Adrenal gland (tissue), 12 donors: Measurements from ENCODE around the gene MTUS2. TPM values are rescaled to one million over a fixed set of nuclear protein-coding genes. Genes with fewer than 3 reads are reported as not detected.

Experiments used
- DNase-seq, 7 donors: peaks; one replicate each; pipeline ENCODE4 v3.0.0-alpha.2; 2019 to 2020
- H3K27ac ChIP-seq, 5 donors: fragments of 200-600 bp; sonication (generic) in 4 of 5; 1 replicate in 3 of 5; 2 replicates in 2 of 5; pipeline versions ENCODE4 v1.5.1 to v1.8.0; 2016 to 2020; ENCODE audit warnings: mild to moderate bottlenecking in 1 of 5
- H3K27me3 ChIP-seq: fragments of 200-600 bp; 2 replicates; pipeline ENCODE4 v1.8.0; 2021
- H3K36me3 ChIP-seq, 2 donors: fragments of 200-600 bp; replicated peaks in 1 of 2; 1 replicate in 1 of 2; 2 replicates in 1 of 2; pipeline versions ENCODE4 v1.5.1 to v1.8.0; 2018 to 2022
- H3K4me1 ChIP-seq, 2 donors: fragments of 200-600 bp; replicated peaks in 1 of 2; 1 replicate in 1 of 2; 2 replicates in 1 of 2; pipeline versions ENCODE4 v1.5.1 to v1.8.0; 2018 to 2021
- H3K4me3 ChIP-seq, 4 donors: fragments of 200-600 bp; sonication (generic) in 3 of 4; one replicate each; pipeline ENCODE4 v1.5.1; 2016 to 2018
- H3K9me3 ChIP-seq, 3 donors: fragments of 200-600 bp; sonication (generic) in 1 of 3; replicated peaks in 1 of 3; 1 replicate in 2 of 3; 2 replicates in 1 of 3; pipeline versions ENCODE4 v1.5.1 to v1.8.0; 2016 to 2021
- POLR2A ChIP-seq, 2 donors: fragments of 450-650 bp; IDR thresholded peaks; one replicate each; pipeline ENCODE4 v1.6.1; 2017; ENCODE audit warnings: antibody characterized with exemption in 2 of 2, mild to moderate bottlenecking in 2 of 2, moderate library complexity in 1 of 2
- WGBS, 4 donors: extraction: QIAGEN DNeasy Blood & Tissue Kit in 2 of 4; methylation state at CpG; one replicate each; pipeline versions ENCODE4 v1.1.5 to v1.1.7; 2013 to 2017; 5-methylcytosine and 5-hydroxymethylcytosine counted together
- intact Hi-C, 2 donors: fragments of 100-400 bp; cut with DNase I; formaldehyde crosslinking; loops; one replicate each; pipeline versions ENCODE4 v1.14.1 to v1.15.0; 2022 to 2023
- polyA plus RNA-seq, 3 donors: library from polyadenylated mRNA; stranded (reverse); fragments of 200-250 nt in 2 of 3; fragments of 350-450 nt in 1 of 3; fragmentation: Illumina TruSeq in 1 of 3; extraction: RNeasy Lipid Tissue Mini Kit (QIAGEN cat#74804) in 1 of 3; gene quantifications; one replicate each; pipeline ENCODE4 v1.2.3, GENCODE V29; 2013 to 2014
- total RNA-seq, 9 donors: library from RNA; depleted of rRNA in 4 of 9; stranded (reverse); fragments of >200 nt in 4 of 9; fragments of 120-200 nt in 1 of 9; fragmentation: NEBNext Ultra II Directional in 1 of 9; extraction: Animal tissue kit (Norgen Biotek cat#: 25700) in 1 of 9; gene quantifications; one replicate each; pipeline versions ENCODE4 v1.1.0 to v1.2.4, GENCODE V29; 2013 to 2023
- TF ChIP-seq, protein P1 (sequence below), 6 experiments: fragments of 450-650 bp in 4 of 6; fragments of 200-600 bp in 2 of 6; sonication (generic) in 1 of 6; IDR thresholded peaks; 1 replicate in 5 of 6; 2 replicates in 1 of 6; pipeline versions ENCODE4 v1.5.1 to v1.8.0; 2016 to 2021; ENCODE audit warnings: antibody characterized with exemption in 6 of 6, mild to moderate bottlenecking in 2 of 6, moderate library complexity in 1 of 6
- donor health status: healthy with polysubstance abuse.
- donor health status: Bipolar disorder and iron deficiency.
- donor health status: DM: yes; HTN: yes; CAD: no.
- donor health status: DM: no; HTN: no; CAD: no.
- donor health status: DM: no; HTN: no; CAD: no.
- donor health status: DM: yes; HTN: yes; CAD: no.

Gene MTUS2
- total and polyA plus RNA-seq, 12 donors = 0.07 to 0.24 (median 0.14) TPM; not detected in 5

DNA sequence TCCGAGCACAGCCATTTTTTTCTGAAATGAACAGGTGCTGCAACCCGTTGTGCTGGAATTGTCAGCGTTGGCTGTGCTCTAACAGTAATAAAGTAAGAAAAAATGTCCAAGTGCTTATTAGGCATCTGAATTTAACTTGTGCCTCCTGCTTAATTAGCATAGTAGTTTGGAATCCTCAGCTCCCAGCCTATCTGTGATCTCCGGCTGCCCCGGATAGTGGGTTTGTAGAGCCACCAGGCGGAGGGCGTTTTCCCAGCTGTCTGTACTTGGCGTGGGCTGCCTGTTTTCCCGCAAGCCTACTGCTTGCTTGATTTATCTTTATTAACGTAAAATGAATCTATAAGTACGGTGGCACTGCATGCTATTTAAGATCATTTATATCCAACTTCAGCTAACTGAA, 137.9 kb downstream of the MTUS2 start:
- no peak for DNase-seq
- TF ChIP-seq, protein P1, sequence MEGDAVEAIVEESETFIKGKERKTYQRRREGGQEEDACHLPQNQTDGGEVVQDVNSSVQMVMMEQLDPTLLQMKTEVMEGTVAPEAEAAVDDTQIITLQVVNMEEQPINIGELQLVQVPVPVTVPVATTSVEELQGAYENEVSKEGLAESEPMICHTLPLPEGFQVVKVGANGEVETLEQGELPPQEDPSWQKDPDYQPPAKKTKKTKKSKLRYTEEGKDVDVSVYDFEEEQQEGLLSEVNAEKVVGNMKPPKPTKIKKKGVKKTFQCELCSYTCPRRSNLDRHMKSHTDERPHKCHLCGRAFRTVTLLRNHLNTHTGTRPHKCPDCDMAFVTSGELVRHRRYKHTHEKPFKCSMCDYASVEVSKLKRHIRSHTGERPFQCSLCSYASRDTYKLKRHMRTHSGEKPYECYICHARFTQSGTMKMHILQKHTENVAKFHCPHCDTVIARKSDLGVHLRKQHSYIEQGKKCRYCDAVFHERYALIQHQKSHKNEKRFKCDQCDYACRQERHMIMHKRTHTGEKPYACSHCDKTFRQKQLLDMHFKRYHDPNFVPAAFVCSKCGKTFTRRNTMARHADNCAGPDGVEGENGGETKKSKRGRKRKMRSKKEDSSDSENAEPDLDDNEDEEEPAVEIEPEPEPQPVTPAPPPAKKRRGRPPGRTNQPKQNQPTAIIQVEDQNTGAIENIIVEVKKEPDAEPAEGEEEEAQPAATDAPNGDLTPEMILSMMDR (IDR thresholded peaks at IDR 0.05) = no peak
- TF ChIP-seq POLR2A (IDR thresholded peaks at IDR 0.05) = no peak
- Histone ChIP-seq H3K4me1 (no peaks in the 10 kb centered on the region), H3K9me3 (no peaks in the 10 kb centered on the region), H3K27ac (no peak overlapping the region), H3K4me3 (no peak overlapping the region), H3K27me3 (no peaks in the 10 kb centered on the region), H3K36me3 (no peaks in the 10 kb centered on the region)
- intact Hi-C loops = no loop called here
- WGBS, 4 donors = 71 to 74% (median 72%) methylated on average over 11 of the region's 11 CpGs

DNA sequence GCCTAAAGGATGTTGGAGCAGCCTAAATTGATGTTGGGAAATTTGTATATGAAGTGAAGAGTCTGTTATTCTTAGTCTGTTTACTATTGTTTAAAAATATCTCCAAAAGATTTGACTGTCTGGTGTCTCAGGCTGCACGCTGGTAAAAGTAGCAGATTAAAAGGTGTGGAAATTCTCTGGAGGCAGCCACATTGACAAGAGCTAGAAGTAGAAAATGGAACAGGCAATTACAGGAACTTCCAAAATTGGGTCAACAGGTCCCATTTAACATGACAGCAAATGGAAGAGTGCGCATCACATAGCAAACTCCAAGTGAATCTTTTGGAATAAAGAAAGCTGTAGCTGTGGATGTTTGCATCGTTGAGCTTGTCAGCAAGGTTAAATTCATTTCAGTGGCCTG, 138.3 kb downstream of the MTUS2 start:
- Histone ChIP-seq H3K4me3 (no peak overlapping the region), H3K4me1 (no peaks in the 10 kb centered on the region), H3K27ac (no peak overlapping the region), H3K27me3 (no peaks in the 10 kb centered on the region), H3K9me3 (no peaks in the 10 kb centered on the region), H3K36me3 (no peaks in the 10 kb centered on the region)
- 72 to 79% (median 75%) methylated on average over 3 of the region's 3 CpGs for WGBS, 4 donors
- no peak for TF ChIP-seq POLR2A (IDR thresholded peaks at IDR 0.05)
- TF ChIP-seq, protein P1 (IDR thresholded peaks at IDR 0.05) = no peak
- intact Hi-C loops = no loop called here
- DNase-seq = no peak

DNA sequence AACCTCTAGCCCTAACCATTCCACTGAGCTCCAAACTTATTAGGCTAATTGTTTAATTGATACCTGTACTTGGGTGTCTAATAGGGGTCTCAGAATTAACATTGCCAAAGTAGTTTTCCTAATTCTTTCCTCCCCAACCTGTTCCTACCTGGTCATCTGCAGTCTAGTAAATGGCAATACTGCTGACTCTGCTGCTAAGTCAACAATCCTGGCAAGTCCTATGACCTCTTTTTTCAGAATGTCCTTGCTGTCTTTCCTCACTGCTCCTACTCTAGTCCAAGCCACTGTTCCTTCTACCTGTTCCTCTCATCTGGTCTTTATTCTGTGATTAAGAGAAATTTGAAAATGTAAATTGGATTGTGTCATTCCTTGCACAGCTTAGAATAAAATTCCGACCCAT, 143.9 kb downstream of the MTUS2 start:
- Histone ChIP-seq H3K4me3 (no peak overlapping the region), H3K27ac (no peak overlapping the region), H3K4me1 (no peaks in the 10 kb centered on the region), H3K27me3 (no peaks in the 10 kb centered on the region), H3K36me3 (no peaks in the 10 kb centered on the region), H3K9me3 (no peaks in the 10 kb centered on the region)
- WGBS, 4 donors = 79 to 94% (median 84%) methylated on average over 1 of the region's 1 CpG
- no peak for DNase-seq
- intact Hi-C loops = no loop called here
- TF ChIP-seq POLR2A (IDR thresholded peaks at IDR 0.05) = no peak
- TF ChIP-seq, protein P1 (IDR thresholded peaks at IDR 0.05) = no peak

DNA sequence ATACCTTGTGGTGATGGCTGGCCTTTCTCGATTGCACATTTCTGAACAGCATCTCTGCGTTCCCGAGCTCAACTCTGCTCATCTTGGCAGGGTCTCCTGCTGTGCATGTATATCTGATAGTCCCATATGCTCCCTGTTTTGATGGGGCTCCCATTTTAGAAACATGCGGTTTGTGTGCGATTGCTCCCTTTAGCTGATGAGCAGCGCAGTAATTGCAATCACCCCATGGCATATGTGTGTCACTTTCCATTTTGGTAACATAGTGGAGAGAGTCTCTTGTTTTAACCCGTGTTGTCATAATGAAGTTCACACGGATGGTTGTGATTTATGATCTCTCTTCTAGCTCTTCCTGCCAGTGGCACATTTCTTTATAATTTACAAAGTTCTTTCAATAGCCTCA, 144.7 kb downstream of the MTUS2 start:
- Histone ChIP-seq H3K27ac (no peak overlapping the region), H3K36me3 (no peaks in the 10 kb centered on the region), H3K4me1 (no peaks in the 10 kb centered on the region), H3K27me3 (no peaks in the 10 kb centered on the region), H3K4me3 (no peak overlapping the region), H3K9me3 (no peaks in the 10 kb centered on the region)
- intact Hi-C loops = no loop called here
- WGBS, 4 donors = 76 to 85% (median 82%) methylated on average over 8 of the region's 8 CpGs
- no peak for TF ChIP-seq POLR2A (IDR thresholded peaks at IDR 0.05)
- TF ChIP-seq, protein P1 (IDR thresholded peaks at IDR 0.05) = no peak
- DNase-seq = no peak
